Epidermal melanocyte (primary cell): ENCODE data around the gene PAOX.
"Not testable (repeated sequence)": the region's sequence is repeated elsewhere in the genome, so short reads cannot be mapped to it uniquely, and the experiment has no call there.

Source experiments
- DNase-seq: peaks from one replicate; pipeline ENCODE4 v3.0.0; 2011; ENCODE audit warnings: low spot score; ENCODE audit not compliant: insufficient read length

Gene PAOX

DNA sequence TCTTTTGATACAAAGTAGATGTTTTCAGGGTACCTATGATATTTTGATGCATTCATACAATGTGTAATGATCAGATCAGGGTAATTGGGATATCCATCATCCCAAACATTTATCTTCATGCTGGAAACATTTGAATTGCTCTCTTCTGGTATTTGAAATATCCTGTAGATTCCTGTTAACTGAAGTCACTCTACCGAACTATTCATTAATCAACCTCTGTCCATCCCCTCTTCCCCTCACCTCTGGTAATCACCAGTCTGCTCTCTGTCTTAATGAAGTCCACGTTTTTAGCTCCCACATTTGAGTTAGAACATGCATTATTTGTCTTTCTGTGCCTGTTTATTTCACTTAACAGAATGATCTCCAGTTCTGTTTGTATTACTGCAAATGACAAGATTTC, 26.2 kb downstream of the PAOX start:
- no peak for DNase-seq

DNA sequence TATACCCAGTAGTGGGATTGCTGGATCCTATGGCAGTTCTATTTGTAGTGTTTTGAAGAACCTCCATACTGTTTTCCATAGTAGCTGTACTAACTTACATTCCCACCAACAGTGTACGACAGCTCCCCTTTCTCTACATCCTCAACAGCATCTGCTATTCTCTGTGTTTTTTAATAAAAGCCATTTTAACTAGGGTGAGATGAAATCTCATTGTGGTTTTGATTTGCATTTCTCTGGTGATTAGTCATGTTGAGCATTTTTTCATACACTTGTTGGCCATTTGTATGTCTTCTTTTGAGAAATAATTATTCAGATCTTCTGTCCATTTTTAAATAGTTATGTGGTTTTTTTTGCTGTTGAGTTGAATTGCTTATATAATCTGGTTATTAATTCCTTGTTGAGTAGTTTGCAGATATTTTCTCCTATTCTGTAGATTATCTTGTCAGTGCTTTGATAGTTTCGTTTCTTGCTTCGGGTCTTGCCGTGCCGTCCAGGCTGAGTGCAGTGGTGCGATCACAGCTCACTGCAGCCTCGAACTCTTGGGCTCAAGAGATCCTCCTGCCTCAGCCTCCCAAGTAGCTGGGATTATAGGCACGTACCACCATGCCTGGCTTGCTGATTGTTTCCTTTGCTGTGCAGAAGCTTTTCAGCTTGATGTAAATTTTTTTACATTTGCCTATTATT, 26.9 kb downstream of the PAOX start:
- no peak for DNase-seq

DNA sequence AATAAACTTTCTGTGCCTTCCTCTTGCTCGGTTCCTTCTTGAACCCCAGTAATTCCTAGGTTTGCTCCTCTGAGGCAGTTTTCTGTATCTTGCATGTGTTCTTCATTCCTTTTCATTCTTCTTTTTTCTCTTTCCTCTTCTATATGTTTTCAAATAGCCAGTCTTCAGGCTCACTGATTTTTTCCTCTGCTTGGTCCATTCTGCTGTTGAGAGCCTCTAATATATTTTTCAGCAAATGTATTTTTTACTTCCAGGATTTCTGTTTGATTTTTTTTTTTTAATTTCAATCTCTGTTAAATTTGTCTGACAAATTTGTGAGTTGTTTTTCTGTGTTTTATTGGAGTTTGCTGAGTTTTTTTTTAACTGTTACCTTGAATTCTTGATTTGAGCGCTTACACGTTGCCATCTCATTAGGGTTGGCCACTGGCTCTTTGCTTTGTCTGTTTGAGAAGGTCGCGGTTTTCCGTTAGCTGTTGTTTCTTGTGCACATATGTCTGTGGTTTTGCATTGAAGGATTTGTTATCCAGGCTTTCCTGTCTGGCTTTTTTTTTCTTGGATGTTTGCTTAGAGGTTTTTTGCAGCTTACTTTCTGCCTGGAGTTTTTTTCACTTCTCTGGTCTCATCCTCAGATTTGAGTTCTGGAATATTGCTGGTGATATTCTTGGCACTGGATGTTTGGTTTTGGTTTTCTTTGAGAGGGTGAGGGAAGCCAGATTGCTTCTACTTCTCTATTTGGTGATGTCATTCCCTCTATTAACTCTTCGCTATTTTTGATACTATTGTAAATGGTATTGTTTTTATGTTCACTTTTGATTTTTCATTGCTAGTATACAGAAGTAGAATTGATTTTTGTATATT, 32.7 kb downstream of the PAOX start:
- no peak for DNase-seq

DNA sequence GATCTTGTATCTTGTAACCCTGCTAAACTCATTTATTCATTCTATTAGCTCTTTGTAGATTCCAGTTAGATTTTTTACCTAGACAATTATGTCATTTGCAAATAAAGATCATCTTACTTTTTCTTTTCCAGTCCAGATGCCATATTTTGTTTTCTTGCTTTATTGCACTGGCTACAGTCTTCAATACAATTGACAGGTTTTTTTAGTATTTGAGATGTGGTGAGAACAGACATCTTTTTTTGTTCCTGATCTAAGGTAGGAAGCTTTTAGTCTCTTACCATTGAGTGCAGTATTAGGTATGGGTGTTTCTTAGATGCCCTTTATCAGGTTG, 33.3 kb downstream of the PAOX start:
- DNase-seq, result no peak

DNA sequence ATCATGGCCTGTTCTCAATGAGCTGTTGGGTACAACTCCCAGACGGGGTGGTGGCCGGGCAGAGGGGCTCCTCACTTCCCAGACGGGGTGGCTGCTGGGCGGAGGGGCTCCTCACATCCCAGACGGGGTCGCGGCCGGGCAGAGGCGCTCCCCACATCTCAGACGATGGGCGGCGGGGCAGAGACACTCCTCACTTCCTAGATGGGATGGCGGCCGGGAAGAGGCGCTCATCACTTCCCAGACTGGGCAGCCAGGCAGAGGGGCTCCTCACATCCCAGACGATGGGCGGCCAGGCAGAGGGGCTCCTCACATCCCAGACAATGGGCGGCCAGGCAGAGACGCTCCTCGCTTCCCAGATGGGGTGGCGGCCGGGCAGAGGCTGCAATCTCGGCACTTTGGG, 35.3 kb downstream of the PAOX start:
- not testable (repeated sequence) for DNase-seq

DNA sequence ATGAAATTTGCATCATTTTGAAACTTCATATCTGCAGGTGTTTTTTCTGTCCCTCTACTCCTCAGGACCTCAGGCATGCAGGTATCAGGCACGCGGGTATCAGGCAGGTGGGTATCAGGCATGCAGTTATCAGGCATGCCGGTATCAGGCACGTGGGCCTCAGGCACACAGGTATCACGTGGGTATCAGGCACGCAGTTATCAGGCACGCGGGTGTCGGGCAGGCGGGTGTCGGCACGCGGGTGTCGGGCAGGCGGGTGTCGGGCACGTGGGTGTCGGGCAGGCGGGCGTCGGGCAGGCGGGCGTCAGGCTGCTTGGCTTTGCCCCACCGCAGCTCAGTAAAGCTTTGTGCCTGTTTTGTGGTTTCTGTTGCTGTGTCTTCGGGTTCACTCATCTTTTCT, 36.7 kb downstream of the PAOX start:
- no peak for DNase-seq

DNA sequence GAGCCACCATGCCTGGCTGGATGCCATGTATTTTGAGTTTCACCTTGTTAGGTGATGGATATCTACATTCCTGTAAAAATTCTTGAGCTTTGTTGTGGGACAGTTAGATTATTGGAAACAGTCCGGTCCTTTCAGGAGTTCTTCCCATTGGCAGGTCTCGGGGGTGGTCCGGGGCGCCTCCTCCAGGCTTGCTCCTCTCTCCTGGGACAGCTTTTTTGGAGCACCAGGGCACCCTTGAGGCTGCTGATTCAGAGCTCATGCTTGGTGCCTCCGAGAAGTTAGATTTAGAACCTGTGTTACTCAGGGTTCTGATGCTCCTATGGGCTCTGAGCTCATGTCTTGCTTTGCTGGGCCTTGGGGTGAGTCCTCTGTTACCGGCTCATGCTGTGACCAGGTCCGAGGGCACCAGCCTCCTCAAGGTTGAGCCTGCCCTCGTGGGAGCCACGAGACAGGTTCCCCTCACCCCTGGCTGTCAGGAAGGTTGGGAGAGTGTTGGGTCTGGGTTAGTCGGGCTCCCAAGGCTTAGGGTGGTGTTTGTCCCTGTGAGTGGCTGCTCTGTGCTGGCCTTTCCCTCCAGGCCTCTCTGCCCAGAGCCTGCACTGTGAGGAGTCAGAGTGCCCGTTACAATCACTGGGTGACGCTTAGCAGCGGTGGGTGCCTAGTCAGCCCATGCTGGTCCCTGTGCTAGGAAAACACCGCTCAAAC, 39.4 kb downstream of the PAOX start:
- no peak for DNase-seq

DNA sequence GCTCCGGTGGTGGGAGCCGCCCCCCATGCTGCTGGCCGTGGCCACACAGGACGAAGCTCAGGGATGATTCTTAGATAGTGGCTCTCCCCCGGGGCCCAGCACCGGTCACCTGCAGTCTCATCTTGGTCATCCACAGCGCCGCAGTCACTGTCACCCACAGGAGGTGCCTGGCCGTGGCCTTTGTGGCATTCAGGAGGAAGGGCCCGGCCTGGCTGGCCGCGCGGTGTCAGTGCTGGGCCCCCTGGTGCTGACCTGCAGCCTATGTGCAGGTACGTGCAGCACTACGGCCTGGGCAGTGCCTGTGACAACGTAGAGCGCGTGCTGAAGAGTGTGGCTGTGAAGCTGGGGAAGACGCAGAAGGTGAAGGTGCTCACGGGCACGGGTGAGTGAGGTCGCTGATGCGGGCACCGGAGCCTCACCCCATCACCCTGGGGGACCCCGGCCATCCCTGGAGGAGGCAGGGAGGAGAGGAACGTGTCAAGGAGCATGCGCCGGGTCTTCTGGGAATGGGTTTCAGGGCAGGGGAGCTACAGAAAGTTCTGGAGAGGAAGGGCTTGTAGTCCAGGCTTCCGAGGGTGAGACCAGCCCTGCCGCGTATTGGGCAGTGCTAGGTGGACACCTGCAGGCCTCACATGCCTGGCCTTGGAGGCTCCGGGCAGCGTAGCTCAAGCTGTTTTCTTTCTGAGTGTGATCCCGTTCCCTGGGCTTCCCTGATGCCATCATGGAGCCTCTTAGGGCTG, 40.3 kb downstream of the PAOX start:
- DNase-seq, result no peak

DNA sequence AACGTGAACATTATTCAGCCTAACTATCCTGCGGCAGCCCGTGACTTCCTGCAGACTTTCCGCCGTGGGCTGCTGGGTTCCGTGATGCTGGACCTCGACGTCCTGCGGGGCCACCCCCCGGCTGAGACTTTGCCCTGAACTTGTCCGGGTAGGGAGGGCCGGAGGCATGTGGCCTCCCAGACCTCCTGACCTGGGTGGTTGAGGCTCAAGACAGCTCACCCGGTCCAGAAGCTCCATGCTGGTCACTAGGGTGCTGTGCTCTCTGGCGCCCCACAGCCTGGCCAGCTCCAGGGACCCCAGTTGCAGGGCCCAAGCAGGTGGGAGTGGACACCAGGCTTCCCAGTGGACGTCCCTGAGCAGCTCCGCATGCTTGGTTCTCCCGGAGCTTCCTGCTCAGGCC, 41.0 kb downstream of the PAOX start:
- DNase-seq, result no peak

DNA sequence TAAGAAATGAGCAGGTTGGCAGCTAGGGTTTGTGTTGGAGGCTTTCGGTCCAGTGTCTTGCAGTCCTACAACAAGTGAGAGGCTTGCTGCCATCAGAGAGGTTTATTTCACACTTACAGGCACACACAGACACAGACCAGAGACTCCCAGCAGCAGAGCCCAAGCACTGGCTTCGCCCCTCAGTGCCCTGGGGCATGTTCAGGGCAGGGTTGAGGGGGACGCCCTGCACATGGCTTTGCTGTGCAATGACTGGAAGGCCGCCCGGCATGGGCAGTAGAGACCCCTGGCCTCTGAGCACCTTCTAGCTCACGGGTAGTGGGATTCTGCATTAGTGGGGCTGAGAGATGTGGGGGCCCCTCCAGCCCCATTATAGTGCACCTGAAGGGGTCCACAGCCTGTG, 41.5 kb downstream of the PAOX start:
- no peak for DNase-seq

DNA sequence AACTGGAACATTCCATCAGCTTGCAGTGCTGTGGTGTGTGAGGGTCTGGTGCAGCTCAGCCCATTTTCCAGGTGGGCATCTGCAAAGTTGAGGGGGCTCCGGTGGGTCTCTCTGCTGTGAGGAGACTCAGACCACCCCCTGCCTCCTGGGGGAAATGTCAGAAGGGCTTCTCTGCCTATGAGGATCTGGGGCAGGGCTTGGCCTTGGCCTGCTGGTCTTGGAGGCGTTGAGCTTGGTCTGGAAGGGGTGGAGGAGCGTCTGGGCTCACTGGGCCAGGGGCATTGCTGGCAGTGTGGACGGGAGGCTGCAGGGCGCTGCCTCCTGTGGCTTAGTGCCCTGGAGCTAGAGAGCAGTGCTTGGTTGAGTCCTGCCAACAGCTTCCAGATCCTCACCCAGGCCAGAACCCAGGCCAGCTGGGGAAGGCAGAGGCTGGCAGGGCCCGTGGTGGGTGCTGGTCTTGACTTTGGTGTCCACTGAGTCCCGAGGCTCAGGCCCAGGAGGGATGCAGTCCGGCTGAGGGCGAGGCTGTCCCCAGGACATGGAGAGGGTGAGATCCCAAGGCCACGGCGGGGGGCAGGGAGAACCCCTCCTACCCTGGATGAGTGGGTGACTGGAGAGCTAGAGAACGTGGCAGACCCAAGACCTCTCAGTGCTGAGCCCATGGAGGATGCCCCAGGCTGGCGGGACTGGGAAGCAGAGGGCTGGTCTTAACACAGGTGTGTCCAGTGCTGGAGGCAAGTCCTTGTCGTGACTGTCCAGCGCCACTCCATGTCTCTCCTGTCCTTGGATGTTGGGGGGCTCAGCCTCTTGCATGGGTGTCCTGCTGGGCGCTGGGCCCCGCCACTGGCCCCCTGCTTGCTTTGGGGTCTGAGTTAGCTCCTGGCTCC, 42.5 kb downstream of the PAOX start:
- DNase-seq, result no peak

DNA sequence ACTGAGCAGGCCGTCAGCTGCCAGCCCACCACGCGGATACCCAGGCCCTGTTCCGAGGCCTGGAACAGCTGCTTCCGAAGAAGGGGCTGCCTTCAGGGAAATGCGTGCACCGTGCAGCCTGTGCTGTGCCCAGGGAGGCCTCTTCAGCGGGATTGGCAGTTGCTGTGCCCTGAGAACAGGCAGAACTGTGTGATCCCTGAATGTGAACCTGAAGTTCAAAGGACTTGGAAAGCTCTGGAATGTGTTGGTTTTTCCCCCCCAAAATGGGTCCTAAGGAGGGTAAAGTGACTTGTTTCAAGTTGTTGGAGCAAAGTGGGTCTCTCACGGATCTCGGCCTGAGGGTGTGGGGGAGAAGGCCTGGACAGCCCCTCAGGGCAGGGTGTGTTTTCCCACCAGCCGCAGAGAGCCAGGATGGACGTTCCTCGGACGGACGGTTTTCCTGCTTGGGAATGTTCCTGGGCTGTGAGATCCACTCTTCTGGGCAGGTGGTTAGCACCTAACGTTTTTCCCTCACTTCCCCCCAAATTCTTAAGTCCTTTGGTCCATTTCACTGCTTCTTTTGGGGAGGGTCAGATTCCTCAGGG, 43.3 kb downstream of the PAOX start:
- DNase-seq, result no peak

DNA sequence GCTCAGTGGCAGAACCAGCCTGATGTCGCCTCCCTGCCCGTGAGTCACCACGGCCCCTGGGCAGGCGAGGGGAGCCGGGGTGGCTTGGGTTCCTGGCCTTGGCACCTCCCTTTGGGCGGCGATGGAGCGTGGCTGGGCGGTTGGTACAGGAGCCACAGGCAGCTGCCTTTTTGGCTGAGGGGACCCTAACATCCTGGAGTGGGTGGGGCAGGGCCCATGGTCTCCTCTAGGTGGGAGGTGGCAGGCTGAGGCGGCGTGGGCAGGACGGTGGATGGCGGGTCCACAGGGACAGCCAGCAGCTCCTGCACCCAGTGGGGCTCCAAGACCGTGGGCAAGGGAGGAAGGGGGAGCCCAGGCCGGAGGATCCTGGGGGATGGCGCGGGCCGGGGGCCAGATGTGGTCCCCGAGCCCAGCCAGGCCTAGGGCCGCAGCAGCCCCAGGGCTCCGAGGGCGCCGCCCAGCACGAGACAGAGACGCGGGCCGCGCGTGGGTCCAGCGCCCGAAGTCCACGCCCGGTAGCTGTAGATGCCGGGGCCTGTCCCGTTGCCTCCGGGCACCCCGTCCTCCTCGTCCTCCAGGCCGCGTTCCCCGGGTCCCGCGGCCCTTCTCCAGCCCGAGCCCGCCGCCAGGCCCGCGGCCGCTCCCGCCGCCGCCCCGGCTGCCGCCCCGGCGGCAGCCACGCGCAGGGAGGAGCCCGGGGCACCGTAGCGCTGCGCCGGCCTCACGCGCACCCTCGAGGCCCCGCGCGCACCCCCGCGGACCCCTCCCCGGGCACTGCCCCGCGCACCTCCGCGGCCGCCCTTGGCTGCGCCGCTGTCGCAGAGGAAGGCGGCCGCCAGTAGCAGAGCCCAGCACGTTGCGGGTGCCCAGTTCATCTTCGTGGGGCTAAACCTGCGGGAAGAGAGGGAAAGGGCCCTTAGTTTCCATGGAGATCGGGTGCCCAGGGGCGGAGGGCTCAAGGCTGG, 44.0 kb downstream of the PAOX start:
- no peak for DNase-seq

DNA sequence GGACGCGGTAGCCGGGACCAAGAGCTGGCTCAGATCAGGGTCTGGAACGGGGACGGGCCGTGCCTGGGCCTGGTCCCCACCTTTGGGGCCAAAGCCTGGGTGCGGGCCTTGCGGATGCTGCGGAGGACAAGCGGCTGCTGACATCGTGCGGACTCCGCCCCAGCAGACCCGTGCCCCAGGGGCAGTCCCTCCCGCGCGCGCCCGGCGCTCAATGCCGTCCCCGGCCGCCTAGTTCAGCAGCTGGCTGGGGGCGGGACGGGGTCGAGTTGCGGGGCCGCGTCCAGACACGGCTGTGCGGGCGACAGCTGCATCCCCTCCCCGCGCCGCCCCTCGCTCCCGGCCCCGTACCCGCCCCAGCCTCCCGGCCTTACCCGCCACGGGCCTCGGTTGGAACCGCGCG, 45.0 kb downstream of the PAOX start:
- not testable (repeated sequence) for DNase-seq

DNA sequence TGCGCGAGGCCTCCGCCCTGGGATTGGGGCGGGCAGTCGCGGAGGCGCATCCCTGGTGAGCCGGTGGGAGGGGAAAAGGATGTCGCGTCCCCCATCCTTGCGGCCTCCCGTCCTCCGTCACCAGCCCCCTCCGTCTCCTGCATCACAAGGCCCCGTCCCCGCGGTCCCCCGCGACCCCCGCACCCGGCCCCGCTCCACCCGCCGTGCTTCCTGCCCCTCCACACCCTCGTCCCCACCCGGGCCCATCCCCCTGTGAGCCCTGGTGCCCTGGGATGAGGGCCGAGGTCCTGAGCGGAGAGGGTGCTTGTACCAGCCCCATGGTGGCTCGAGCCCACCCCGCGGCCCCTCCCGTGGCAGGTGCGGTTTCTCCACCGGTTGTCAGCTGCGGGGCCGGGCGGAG, 45.5 kb downstream of the PAOX start, which contains the start of gene SPRN:
Gene SPRN, minus strand, starts transcription at position 25 of the 400 bp plus-strand sequence. CDS start 944 bp downstream, outside the sequence.
- DNase-seq, result not testable (repeated sequence)

DNA sequence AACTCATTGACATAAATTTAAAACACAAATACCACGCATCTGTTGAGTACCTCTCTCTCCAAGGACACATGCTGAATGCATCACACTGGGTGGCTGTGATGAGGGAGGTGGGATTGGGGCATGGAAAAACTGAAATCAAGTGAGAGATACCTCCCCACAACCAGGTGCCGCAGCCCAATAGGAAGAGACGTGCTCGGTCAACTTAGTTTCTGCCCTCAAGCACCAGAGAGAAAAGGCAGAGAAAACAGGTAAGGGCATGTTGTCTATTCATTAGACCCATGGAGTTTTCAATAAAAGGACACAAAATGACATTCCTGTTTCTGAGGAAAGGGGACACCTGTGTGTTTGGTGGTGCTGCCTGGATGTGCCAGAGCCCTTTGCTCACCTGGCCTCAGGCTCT, 50.5 kb downstream of the PAOX start:
- not testable (repeated sequence) for DNase-seq

DNA sequence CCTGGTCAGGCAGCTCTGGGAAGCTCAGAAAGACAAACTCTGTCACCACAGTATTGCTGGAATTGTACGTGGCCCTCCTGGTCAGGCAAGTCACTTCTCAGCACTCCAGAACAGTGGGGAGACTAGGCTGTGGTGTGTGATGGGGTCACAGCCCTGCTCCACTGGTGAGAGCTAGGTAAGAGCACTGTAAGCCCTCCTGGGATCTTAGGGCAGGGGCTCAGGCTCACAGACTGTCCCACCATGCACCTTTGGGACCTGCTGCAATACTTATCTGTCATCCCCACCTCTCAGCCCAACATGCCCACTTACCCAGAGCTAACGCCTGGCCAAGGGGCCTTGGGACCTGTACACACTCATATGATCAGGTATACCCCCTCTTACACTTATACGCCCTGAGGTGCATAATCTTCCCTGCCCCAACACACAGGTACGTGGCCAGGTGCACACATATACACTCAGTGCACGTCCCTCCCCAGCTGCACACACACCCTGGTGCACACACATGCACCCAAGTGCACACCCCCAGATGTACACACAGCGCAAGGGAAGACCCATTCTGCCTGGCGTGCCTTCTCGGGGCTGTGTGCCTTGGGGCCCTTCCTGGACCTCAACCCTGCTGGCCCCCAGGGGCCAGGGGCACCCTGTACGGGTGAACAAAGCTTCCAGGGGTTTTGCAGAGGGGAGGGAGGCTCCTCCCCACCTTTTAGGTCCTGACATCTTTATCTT, 53.0 kb downstream of the PAOX start:
- not testable (repeated sequence) for DNase-seq

DNA sequence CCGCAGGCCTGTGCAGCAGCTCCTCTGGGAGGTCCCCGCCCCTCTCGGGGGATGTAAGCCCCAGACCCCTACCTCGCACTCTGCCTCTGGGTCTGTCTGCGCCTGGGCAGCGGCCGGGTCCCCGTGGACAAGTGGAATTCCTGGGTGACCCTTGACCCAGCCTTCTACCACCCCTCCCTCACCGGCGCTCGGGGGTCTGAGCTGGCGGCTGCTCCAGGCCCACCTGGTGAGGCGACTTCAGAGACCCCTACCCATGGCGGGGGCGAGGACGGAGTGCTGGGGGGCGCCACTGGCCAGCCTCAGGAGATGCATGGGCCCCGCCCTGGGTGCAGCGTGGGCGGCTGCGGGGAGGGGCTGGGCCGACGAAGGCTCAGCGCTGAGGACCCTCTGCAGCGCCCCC, 53.7 kb downstream of the PAOX start:
- DNase-seq, result not testable (repeated sequence)
